ENCODE data around the gene RAD51D. TPM values are rescaled to one million over a fixed set of nuclear protein-coding genes. Genes with fewer than 3 reads are reported as not detected.
"Not testable (repeated sequence)": the region's sequence is repeated elsewhere in the genome, so short reads cannot be mapped to it uniquely, and the experiment has no call there.

The RAD51D gene
- total RNA-seq, 3 donors from 2014 or later = 9.1 to 14.4 (median 11.6) TPM

DNA sequence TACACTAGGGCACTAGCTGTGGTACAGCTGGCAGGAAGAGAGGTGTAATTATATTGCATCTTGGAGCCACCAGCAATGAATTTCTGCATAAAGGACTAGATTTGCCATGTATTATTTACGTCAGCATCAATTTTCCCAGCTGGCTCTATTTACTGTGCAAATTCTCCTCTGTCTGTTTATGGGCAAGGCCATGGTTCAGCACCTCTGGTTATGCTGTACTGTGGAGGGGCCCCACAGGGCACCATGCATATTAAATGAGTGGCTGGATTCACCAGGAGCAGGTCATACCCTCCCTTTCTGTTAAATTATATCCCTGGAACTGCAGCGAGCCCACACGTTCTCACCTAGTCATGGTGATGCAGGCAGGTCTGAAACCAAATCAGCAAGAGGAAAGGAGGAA lies 19.8 kb downstream of the RAD51D start:
- Histone ChIP-seq H3K4me1 (ENCODE audit: low read depth) (no peaks in the 10 kb centered on the region), H3K9me3 (no peaks in the 10 kb centered on the region), H3K36me3 (ENCODE audit: low read depth) (no peaks in the 10 kb centered on the region), H3K4me3 (no peak overlapping the region)
- intact Hi-C loops (cut with DNase I, micrococcal nuclease) = loop anchor here in 1 of 2 donors (10.0 kb wide), 1 partner anchor 105 kb away; no protein-coding TSS in a partner anchor
- ATAC-seq (no peak), DNase-seq (no peak)
- TF ChIP-seq, protein P1, sequence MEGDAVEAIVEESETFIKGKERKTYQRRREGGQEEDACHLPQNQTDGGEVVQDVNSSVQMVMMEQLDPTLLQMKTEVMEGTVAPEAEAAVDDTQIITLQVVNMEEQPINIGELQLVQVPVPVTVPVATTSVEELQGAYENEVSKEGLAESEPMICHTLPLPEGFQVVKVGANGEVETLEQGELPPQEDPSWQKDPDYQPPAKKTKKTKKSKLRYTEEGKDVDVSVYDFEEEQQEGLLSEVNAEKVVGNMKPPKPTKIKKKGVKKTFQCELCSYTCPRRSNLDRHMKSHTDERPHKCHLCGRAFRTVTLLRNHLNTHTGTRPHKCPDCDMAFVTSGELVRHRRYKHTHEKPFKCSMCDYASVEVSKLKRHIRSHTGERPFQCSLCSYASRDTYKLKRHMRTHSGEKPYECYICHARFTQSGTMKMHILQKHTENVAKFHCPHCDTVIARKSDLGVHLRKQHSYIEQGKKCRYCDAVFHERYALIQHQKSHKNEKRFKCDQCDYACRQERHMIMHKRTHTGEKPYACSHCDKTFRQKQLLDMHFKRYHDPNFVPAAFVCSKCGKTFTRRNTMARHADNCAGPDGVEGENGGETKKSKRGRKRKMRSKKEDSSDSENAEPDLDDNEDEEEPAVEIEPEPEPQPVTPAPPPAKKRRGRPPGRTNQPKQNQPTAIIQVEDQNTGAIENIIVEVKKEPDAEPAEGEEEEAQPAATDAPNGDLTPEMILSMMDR (IDR thresholded peaks at IDR 0.05) = no peak

DNA sequence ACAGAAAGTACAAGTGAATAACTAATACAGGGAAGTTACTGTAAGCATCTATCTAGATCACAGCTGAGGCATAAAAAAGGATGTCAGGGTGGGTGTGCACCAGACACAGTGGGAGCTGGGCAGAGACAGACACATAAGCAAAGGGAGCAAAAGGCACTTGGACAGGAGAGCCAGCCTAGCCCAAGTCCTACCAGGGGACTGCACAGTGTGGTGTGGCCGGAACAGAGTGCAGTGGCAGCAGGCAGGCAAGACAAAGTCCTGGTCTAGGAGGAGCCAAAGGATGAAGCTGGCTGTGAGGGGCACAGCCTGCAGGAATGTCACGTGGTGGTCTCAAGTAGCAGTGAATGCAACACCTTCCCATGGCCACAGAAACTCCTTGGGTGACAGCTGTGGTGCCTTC lies 21.9 kb downstream of the RAD51D start:
- intact Hi-C loops (cut with DNase I, micrococcal nuclease) = loop anchor here in 1 of 2 donors (10.0 kb wide), 1 partner anchor 103 kb away; no protein-coding TSS in a partner anchor
- Histone ChIP-seq H3K4me1 (ENCODE audit: low read depth) (no peaks in the 10 kb centered on the region), H3K36me3 (ENCODE audit: low read depth) (no peaks in the 10 kb centered on the region), H3K4me3 (no peak overlapping the region), H3K9me3 (no peaks in the 10 kb centered on the region)
- ATAC-seq (no peak), DNase-seq (no peak)
- TF ChIP-seq, protein P1 (IDR thresholded peaks at IDR 0.05) = no peak

DNA sequence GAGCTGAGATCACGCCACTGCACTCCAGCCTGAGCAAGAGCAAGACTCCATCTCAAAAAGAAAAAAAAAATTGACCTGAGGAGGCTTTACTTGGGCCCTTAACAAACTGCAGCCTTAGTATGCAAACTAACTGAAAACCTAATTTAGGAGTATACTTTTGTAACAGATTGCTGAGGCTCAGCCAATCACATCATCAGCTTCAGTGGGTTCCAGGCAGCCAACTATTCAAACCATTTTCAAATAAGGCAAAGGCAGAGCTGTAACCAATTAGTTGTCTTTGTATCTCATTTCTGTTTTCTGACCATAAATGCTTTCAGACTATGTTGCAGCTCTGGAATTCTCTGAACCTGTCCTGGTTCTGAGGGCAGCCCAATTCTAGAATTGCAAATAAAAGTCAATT lies 23.9 kb downstream of the RAD51D start:
- intact Hi-C loops (cut with DNase I, micrococcal nuclease) = loop anchor here in 1 of 2 donors (10.0 kb wide), 1 partner anchor 101 kb away; no protein-coding TSS in a partner anchor
- DNase-seq = no peak
- Histone ChIP-seq H3K9me3 (no peaks in the 10 kb centered on the region), H3K36me3 (ENCODE audit: low read depth) (no peaks in the 10 kb centered on the region), H3K4me1 (ENCODE audit: low read depth) (no peaks in the 10 kb centered on the region), H3K4me3 (no peak overlapping the region)
- TF ChIP-seq, protein P1 (IDR thresholded peaks at IDR 0.05) = no peak
- no peak for ATAC-seq

DNA sequence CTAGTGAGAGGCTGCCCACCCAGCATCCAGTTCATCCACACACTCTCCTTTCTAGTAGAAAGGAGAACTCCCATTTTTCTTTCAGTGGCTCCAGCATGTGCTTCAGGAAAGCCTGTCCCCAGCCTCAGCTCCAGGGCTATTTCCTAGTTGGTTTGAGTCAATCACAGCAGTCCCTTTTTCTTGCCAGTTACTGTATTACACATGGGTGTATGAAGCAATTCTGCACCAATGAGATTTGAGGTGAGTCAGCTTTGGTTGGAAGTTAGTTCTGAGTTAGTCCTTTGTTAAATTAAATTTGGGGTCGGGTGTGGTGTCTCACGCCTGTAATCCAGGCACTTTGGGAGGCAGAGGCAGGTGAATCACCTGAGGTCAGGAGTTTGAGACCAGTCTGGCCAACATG lies 24.8 kb downstream of the RAD51D start:
- intact Hi-C loops (cut with DNase I, micrococcal nuclease) = loop anchor here in 1 of 2 donors (10.0 kb wide), 1 partner anchor 100 kb away; no protein-coding TSS in a partner anchor
- H3K36me3 ChIP-seq (ENCODE audit: low read depth) = no peaks in the 10 kb centered on the region
- no peak overlapping the region for H3K4me3 ChIP-seq
- peak; percentile 54 for ATAC-seq
- H3K9me3 ChIP-seq = no peaks in the 10 kb centered on the region
- no peak for DNase-seq
- H3K4me1 ChIP-seq (ENCODE audit: low read depth) = peaks cover under 1% of the 10 kb centered on the region
- TF ChIP-seq, protein P1 (IDR thresholded peaks at IDR 0.05) = no peak

DNA sequence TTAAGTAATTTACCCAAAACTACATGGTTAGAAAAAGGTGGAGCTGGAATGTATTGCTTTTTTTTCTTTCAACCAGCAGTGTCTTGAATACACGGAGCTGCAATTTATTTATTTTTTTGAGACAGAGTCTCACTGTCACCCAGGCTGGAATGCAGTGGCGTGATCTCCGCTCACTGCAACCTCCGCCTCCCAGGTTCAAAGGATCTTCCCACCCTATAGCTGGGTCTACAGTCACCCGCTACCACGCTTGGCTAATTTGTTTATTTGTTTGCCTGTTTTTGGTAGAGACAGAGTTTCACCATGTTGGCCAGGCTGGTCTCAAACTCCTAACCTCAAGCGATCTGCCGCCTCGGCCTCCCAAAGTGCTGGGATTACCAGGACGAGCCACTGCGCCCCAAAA lies 29.0 kb downstream of the RAD51D start:
- not testable (repeated sequence) for H3K36me3 ChIP-seq (ENCODE audit: low read depth); H3K9me3 ChIP-seq; H3K4me3 ChIP-seq; ATAC-seq; DNase-seq
- intact Hi-C loops (cut with DNase I, micrococcal nuclease) = loop anchor here in 1 of 2 donors (10.0 kb wide), 1 partner anchor 96 kb away; no protein-coding TSS in a partner anchor
- H3K4me1 ChIP-seq (ENCODE audit: low read depth) = peaks cover 20% of the 10 kb centered on the region

DNA sequence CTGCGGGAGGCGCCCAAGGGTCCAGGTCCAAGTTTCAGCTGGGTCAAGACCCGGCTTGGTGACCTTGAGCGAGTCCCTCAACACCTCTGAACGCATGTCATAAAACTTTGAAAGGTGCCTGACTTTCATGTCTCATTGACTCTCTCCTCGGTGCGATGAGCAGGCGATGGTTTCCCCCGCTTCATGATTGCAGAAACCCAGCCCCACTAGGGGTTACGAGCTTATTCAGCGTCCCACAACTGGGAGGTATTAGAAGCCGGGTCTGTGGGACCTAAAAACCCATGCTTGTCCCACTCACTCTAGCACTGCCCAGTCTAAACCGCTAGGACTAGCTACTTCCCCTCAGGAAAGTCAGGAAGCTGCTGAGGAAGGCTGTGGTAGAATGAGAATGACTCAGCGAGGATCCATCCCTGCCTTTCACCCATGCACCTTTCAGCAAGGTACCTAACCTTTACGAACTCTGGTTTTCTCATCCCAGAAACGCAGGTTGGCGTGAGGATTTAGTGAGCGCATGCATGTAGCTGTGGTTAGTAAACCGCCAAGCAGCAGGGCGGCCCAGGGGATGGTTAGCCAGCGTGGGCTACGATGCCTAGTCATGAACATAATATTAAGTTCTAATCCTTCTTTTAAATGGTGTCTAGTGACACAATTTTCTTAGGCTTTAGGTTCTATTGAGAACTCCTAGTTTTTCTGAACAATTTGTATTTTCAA lies 29.9 kb downstream of the RAD51D start:
- Histone ChIP-seq H3K4me1 (ENCODE audit: low read depth) (peaks cover 28% of the 10 kb centered on the region), H3K4me3 (no peak overlapping the region), H3K36me3 (ENCODE audit: low read depth) (no peaks in the 10 kb centered on the region), H3K9me3 (no peaks in the 10 kb centered on the region)
- intact Hi-C loops (cut with DNase I, micrococcal nuclease) = loop anchor here in 1 of 2 donors (10.0 kb wide), 1 partner anchor 95 kb away; no protein-coding TSS in a partner anchor
- DNase-seq (peak in 1 of 3 donors; percentile 32), ATAC-seq (peak; percentile 12)
- TF ChIP-seq, protein P1 (IDR thresholded peaks at IDR 0.05) = no peak
